Measurements from ENCODE around the gene PTF1A.

The PTF1A gene

DNA sequence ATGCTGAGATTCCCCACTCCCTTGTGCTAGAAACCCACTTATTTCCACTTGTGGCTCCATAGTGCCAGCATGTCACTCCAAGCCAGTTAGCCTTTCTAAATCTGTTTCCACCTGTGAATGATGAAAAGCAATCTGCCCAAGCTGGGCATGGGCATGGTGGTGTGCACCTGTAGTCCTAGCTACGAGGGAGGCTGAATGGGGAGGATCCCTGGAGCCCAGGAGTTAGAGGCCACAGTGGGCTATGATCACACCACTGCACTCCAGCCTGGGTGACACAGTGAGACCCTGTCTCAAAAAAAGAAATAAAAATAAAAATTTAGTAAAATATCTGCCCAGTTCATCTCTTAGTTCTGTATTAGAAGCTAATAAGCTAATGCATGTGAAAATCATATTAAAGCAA is 5.0 kb upstream of the PTF1A start:
- no peak for DNase-seq

DNA sequence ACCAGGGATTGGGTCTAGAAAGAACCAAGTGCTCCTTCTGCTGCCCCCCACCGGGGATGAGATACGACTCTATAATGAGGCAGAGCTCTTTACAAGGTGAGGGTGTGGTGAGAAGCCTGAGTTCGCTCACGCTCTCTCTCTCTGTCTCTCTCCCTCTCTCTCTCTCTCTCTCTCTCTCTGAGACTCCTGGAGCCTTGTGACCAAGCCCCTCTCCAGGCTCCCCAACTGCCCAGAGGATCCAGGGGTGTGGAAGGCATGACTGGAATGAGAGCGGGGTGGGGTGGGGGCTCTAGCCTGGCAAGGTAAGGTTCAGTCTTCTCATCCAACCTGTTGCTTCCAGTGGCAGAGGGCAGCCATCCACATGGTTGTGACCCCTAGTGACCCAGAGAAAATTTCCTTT is 3.1 kb upstream of the PTF1A start:
- DNase-seq: no peak

DNA sequence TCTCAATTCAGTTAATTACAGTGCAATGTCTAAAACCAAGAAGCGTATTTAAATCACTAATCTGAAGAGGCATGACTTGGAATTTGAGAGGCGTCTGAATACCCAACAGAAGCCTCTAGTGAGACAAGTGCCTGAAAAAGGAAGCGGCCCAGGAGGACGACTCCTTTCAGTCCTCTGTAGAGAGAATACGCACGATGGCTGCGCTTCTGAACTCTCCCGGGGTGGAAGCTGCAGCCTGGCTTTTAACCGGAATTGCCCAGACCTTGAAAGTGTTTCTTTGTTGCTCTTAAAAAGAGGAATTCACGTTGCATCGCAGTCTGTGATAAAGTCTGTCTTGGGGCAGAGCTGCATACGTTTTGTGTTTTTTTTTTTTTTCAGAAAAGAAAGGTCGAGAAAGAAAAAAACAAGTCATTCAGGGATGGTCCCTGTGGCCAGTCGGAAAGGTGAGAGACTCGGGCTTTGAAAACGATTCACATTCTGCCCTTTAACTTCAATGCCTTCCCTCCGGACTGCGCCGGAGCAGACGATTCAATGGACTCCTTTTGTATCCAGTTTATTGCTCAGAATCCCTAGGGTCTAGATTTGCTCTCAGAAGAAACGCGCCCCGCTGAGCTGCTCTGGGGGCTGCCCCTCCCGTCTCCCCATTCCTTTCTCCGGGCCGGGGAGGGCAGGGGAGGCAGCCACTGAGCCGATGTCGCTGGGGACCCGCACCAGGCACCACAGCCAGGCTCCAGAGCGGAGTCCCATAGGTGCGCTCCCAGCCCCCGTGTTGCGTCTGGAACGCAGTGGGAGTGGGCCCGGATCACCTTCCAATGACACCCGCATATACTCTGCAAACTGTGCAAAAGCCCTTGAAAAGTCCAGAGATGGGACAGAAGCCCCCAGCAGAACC is 994 bp upstream of the PTF1A start:
- DNase-seq: no peak

DNA sequence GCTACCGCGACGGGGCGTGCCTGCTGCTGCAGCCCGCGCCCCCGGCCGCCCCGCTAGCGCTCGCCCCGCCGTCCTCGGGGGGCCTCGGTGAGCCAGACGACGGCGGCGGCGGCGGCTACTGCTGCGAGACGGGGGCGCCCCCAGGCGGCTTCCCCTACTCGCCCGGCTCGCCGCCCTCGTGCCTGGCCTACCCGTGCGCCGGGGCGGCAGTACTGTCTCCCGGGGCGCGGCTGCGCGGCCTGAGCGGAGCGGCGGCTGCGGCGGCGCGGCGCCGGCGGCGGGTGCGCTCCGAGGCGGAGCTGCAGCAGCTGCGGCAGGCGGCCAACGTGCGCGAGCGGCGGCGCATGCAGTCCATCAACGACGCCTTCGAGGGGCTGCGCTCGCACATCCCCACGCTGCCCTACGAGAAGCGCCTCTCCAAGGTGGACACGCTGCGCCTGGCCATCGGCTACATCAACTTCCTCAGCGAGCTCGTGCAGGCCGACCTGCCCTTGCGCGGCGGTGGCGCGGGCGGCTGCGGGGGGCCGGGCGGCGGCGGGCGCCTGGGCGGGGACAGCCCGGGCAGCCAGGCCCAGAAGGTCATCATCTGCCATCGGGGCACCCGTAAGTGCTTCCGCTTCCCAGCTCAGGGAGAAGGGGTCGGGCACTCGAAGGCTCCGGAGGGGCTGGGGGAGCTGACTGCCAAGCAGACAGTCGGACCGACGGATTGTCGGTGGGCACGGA is 761 bp downstream of the PTF1A start:
- DNase-seq: no peak

DNA sequence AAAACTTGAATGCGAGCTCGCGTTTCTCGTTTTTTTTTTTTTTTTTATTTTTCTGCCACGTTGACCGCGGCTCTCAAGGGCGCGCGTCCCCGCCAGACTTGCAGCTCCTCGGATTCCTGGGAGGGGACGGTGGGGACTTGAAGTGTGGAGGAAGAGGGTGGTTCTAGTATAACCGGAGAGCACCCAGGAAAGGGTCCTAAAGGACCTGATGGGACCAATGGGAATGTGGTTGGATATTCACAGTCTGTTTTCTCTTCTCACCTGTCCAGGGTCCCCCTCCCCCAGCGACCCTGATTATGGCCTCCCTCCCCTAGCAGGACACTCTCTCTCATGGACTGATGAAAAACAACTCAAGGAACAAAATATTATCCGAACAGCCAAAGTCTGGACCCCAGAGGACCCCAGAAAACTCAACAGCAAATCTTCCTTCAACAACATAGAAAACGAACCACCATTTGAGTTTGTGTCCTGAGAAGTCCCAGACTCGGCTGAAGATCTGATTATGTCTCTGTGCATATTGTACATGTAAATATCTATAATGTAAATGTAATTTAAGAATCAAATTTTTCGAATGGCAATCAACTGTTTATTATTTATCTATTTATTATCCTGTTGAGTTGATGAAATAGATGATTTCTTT is 1.4 kb downstream of the PTF1A start:
- no peak for DNase-seq

DNA sequence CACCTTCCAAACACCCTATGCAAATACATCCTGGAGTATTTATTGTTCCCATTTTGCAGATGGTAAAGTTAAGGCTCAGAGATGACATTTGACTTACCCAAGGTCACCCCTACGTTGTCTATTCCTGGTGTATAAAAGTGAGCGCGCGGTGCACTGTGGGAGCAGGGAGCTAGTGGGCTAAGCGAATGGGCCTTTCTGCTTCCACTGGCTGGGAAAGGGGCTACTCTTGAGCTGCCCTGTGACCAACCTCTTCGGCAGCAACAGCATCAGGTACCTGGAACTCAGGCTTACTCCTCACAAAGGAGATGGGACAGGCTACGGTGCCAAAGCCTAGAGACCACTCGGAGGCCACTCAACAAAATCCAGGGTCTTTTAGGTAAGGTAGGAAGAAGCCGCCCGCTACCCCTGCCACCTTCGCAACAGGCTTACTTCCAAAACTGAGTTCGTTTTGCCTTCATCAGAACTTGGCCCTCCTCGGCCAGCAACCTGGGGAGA is 2.4 kb downstream of the PTF1A start:
- DNase-seq: no peak

DNA sequence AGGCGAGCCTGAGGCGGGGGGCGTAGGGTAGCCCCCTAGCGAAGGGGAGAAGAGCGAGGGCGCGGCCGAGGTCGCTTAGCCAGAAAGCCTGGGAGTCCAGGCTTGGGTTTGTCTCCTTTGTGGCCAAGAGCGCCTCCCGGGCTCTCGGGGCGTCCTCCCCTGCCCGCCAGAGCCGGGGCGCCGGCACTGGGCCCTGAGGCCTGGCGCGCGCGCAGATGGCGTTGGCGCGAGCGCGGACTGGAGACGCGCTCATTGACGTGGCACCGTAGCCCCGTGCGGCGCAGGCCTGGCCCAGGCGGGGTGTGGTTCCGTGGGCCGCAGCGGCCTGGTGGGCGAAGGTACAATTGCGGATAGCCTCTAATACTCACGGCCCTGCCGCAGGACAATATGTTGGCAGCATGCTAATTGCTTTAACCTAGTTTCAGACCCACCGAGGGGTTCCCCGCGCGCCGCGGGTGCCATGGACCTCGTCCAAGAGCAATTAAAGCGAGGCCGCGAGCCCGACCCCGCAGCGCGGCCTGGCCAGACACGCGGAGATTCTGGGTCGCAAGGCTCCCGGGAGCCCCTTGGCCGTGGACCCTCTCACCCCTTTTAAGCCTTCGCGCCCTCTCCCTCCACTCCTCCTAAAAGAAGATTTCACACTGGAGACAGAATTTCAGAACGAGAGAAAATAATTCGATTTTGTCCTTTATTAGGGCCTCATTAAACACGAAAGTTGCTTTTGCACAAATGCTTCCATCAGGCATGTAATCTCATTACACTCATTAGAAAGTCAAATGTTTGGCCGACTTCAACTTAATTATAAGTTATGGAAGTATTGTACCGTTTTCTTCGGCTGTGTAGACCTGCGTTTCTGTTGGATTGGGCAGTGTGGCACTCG is 3.1 kb downstream of the PTF1A start:
- DNase-seq: no peak

DNA sequence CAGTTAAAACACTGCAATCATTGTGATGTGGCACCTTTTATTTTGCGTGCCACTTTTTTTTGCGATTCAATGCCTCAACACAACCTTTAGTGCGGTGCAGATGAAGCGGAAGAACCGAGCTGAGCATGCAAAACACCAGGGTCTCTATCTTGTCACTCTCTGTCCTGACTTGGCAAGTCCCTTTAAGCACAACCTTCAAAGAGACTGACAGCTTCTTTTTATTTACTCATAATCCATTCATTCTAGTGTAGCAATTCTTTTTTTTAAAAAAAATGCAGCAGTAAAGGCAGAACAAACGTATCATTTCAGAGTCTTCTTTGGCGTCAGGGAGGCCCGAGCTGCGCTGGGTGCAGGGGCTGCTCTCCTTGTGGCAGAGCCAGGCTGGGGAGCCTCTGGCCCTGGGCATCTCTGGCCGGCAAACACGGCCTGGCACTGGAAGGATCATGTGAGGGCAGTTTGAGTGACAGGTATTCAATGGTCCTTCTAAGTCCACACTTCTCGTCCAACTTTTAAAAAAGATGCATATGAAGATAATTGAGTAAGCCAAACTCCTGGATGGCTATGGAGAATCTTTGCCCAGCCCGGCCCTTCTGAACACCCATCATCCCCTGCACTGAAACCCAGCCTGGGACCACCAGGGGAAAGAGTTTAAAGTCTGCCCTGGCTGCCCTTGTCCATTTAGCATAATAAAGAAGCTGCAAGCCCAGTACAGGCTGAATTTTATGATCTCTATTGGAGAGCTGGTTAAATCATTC is 3.9 kb downstream of the PTF1A start:
- no peak for DNase-seq

DNA sequence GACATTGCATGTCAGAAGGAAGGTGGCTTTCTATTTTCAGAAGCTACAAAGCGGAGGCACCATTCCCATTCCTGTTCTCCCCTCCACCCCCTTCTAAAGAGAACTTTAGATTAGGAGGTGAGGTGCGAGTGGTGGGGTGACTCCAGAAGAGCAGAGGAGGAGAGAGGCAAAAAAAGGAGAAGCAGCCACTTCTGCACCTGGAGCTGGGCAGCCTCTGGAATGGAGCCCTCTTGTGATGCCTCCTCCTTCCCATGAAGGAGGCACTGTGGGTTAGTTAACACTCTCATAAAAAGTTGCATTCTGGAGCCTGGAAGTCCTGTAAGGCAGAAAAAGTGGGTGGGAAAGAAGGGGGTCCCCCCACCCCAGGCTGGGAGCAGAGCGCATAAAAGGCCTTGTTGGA is 4.8 kb downstream of the PTF1A start:
- DNase-seq: no peak

DNA sequence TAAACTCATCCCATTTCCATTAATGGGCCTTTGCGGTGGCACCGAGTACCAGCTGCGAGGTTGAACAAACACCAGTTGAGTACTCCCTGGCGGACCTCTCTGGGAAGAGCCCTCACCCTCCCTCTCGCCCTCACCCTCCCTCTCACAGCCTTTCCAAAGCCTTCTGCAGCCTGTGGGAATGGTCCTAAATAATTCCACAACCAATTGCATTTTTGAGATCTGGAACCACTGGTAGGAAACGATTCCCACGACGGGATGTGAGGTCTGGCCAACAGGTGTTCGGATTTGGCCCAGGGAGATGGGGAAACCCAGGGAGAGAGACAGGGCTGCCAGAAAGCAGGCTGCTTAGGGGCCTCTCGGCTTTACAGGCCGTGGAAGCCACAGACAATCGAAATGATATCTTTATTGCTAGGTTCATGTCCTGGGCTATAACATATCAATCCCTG is 5.3 kb downstream of the PTF1A start:
- DNase-seq: no peak

DNA sequence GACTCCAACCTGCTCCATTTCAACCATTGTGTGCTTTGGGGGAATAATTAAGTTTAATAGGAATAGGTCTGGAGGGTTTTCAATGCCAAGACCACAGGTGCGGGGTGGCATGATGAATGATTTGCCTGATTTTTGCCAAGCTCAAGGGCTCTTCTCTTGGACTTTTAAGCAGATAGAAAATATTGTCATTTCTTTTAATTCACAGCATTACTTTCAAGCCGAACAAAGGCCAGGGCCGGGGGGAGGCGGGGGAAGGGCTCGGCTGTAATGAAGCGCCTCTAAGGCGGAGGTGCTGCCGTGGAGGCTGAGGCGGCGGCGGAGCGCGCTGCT is 6.5 kb downstream of the PTF1A start:
- no peak for DNase-seq

DNA sequence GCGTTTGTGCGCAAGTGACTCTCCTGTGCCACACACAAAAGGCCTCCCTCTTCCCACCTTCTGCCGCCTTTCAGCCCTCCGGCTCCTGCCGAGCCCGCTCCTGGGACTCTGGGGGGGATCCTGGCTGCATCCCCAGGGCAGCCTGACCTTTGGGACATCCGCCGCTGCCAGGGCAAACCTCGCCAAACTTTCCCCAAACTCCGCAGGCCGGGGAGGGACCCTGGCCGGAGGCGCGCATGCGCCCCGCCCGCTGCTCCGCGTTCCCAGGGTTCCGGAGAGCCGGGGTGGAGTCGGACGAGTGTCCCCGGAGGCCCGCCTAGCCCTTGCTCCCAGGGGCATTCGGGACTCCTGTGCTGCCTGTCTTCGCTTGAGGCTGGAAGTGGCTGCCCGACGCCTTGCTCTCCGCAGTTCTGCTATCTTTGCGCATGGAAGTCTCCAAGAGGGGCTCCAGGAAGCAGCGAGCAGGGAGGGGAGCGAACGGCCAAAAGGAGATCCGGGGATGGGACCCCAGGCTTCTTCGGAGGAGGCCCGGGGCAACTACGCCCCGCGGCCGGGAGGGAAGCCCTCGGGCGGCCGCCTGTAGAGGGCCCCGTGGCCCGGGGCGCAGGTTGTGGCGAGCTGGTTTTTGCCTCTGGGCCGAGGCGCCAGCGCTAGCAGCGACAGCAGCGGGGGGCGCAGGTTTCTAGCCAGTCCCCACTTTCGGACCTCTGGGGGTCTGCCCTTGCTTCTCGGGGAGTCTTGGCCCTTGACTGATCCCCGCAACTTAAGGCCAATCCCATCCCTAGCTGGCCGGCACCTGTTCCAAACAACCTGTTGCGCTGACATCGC is 7.0 kb downstream of the PTF1A start:
- DNase-seq: no peak

DNA sequence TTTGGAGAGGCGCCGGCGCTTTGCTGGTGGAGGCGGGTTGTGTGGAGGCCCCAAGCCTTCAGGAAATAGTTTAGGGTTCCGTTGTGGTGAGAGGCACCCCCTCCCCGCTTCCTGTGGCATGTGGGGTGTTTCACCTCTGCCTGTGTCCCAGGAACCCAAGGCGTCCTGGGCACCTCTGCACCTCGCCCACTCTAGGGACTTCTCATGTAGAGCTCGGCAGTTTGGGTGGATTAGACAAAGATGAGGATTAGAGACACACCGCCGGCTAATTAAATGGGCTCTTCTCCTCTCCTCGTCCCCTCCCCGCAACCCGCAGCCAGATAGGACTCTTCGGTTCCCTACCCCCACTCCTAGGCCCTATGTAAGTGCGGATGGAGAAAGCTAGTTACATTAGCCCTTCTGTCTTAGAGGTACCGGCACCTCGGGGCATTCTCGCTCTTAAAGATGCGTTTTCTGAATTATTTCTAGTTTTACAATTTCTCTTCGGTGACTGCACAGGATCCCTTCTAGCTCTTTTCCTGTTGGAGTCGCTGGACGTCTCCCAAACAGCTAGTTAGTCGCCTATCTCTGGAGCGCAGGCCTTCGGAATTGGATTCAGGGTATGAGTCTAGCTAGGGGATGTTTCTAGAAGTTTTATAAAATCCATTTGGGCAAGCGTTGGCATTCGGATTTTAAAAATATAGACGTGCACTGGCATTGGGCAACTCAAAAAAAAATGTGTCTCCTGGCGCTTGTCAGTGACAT is 7.8 kb downstream of the PTF1A start:
- DNase-seq: no peak

DNA sequence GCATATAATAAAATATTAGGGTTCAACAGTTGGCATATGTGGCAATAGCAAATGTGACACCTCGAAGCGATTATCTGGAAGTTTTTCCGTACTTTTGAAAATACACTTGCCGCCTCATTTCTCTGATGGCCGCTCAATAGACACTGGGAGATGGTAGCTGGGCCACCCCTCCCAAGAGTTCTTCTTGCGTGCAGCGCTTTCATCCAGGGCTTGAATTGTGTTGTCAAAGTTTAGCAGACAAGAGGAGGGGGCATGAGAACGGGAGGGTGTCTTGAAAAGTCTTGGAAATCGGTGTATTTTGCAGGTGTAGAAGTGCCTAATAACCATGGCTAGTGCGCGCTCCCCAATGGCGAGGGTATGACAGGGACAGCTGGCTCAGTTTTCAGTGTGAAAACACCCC is 8.5 kb downstream of the PTF1A start:
- no peak for DNase-seq

DNA sequence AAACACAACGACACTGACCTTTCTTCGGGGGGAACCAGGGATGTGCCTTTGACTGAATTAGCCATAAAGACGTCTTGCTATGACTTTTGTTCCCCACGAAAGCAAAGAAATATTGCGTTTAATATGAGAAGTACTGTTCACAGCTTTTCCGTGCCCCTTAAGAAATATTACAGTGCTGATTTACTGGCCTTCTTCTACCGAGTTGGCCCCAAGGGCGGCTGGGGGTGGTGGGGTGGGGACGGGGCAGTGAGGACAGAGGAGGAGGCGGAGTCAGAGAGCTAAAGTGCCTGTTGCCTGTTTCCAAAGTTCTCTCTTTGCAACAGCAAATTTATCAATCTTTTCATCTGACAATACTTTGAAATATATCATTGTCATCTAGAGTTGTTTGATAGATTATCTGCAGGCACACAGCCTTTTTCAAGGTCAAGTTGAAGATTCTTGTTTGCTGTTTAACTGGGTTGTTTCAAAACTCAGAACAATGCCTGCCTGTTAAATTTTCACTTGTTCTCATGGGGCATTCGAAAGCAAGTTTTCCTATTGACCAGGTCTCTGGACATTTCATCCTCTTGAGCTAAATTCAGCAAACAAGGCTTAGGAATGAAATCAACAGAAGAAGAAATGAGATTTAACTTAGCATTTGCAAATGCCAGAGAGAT is 9.0 kb downstream of the PTF1A start:
- no peak for DNase-seq

DNA sequence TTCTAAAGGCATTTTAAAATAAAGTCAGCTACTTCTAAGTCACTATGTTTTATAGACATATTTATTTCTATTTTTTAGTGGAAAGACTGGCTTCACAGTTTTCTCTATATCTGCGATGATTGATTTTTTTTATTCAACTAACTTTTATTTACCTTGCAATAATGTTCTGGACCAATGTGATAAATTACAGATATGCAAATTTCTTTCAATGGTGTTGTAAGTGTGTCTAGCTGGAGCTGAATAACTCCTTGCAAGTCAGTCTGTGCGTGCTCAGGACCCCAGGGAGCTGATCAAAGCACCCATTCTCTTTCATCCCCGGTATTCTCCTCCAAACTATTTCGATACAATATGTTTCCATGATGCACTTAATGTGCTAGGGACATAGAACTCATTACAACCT is 9.7 kb downstream of the PTF1A start:
- DNase-seq: no peak

DNA sequence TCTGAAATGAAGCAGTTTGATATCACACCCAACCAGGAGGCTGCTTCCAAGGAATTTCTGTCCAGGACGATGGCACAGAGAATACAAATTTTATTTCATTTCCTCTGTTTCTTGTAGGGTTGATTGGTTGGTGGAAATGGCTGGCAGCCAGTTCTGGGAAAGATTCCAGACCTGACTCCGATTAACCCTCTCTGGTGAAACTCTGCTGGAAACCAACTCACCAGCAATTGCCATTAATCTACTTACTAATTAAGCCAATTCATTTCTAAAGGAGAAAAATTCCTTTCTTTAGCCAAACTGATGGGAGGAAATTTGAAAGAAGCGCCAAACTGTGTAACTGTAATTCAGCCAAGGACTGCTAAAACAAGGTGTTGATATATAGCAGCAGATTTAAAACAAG is 10.7 kb downstream of the PTF1A start:
- DNase-seq: no peak

DNA sequence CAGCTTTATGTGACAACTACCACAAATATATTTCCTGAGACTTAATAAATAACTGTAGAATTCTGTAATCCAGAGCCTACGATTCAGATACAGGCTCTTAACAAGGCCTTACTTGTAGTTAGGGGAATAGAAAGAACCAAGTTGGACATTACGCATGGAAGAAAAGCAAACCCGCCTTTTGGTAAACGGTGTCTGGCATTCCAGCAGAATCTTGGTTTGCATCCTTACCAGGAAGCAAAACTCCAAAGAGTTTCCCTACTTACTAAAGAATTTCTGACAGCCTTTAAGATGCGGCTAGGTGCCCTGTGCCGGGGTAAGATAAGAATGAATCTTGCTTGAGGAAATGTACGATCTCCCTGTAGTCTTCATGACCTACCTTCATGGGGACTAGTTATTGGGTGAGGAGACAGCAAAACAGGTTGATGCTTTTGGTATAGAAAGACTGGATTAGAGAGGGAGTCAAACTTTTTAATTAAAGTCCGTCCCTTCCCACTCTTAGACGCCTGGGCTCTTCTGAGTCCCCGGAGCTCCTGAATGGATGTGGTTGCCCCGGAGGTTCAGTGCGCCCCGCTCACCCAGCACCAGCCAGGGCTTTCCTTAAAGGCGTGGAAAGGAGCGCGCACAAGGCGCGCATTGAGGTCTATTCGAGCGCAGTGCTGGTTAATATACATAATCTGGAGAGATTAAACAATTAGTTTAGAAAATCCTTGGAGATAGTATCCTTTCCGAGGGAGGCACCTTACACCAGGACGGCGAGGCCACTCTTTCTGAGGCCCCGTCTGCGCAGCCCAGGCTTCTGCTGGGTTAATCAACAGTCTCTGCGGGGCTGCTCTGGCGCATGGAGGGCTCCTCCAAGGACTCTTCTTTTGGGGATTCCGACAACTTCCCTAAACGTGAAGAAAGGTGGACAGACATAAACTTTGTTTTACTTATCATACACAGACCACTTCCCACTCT is 11.5 kb downstream of the PTF1A start:
- no peak for DNase-seq

DNA sequence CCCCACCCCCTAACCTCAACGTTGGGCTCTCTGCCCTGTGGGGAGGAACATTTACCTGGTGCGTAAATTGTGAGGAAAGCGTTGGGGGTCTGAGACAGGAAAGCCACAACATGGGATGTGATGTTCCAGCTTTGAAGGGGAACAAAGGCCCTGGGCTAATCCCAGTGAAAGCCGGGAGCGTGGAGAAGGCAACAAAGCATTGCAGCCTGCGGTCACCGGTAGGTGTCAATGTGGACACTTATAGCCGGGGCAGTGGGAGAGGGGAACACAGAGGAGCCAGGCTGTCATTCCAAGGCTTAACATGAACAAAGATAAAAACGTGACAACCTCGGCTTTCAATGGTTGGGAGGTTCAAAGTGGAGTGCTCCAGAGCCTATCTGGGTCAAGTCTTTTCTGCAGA is 12.7 kb downstream of the PTF1A start:
- DNase-seq: no peak

All from stimulated activated CD4-positive, alpha-beta T cell treated with anti-CD3 and anti-CD28 coated beads, Interleukin-4, amount 100 ng/mL, for 1 hour (primary cell).